Immature natural killer cell (primary cell): ENCODE data around the gene GATC. TPM values are rescaled to one million over a fixed set of nuclear protein-coding genes. Genes with fewer than 3 reads are reported as not detected.
"Not testable (repeated sequence)": the region's sequence is repeated elsewhere in the genome, so short reads cannot be mapped to it uniquely, and the experiment has no call there.

ENCODE experiments used
- DNase-seq, 3 donors: peaks; one replicate each; pipeline ENCODE4 v3.0.0; 2022; ENCODE audit warnings: mixed read lengths in 1 of 3
- H3K27ac Mint-ChIP-seq, 6 donors: one replicate each; pipeline ENCODE4 v1.8.0; 2020; ENCODE audit warnings: mixed read lengths in 6 of 6, mild to moderate bottlenecking in 5 of 6, inconsistent platforms in 4 of 6, moderate library complexity in 3 of 6
- H3K27me3 Mint-ChIP-seq, 3 donors: one replicate each; pipeline ENCODE4 v1.8.0; 2020 to 2021; ENCODE audit warnings: low read depth in 3 of 3, mild to moderate bottlenecking in 3 of 3, mixed read lengths in 3 of 3, moderate library complexity in 3 of 3, inconsistent platforms in 1 of 3
- H3K36me3 Mint-ChIP-seq, 3 donors: one replicate each; pipeline ENCODE4 v1.8.0; 2020; ENCODE audit warnings: mixed read lengths in 3 of 3, inconsistent platforms in 2 of 3, mild to moderate bottlenecking in 2 of 3
- H3K4me1 Mint-ChIP-seq, 2 donors: one replicate each; pipeline ENCODE4 v1.8.0; 2020; ENCODE audit warnings: inconsistent platforms in 2 of 2, mild to moderate bottlenecking in 2 of 2, mixed read lengths in 2 of 2, moderate library complexity in 1 of 2
- H3K4me3 Mint-ChIP-seq, 5 donors: one replicate each; pipeline ENCODE4 v1.8.0; 2020; ENCODE audit warnings: mild to moderate bottlenecking in 5 of 5, mixed read lengths in 5 of 5, inconsistent platforms in 3 of 5, moderate library complexity in 3 of 5
- H3K9me3 Mint-ChIP-seq, 6 donors: one replicate each; pipeline ENCODE4 v1.8.0; 2020; ENCODE audit warnings: mild to moderate bottlenecking in 6 of 6, mixed read lengths in 6 of 6, inconsistent platforms in 4 of 6, moderate library complexity in 3 of 6
- polyA plus RNA-seq, 3 donors: library from polyadenylated mRNA; unstranded; fragments of 300-500 nt; fragmentation: Illumina TruSeq; gene quantifications; one replicate each; pipeline ENCODE4 v1.2.3, GENCODE V29; 2021

GATC gene
- polyA plus RNA-seq, 3 donors from 2014 or later, result 8.3 to 26.7 (median 23.3) TPM

DNA sequence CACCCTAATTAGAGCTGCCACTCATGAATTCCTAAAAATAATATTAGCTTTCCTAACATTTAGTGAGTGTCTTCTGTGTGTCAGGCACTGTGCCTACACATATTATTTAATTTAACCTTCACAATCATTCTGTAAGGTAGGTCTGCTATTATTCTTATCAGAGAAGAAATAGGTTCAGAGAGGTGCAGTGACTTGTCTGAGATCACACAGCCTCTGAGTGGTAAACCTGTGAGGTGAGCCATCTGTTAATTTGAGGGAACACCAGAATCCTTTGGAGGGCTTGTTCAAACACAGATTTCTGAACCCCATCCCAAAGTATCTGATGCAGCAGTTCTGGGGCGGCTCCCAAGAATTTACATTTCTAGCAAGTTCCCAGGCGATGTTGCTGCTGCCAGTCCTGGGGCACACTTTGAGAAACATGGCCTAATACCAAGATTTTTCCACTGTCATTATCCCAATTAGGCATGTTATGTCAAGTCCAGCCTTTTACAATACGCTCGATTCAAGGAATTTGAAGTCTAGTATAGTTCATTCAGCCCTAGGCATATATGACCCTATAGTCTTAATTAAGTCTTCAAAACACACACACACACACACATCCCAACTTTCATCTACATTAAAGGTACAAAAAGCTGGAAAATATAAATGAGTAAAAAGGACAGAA is 28.2 kb upstream of the GATC start:
- Mint-ChIP-seq H3K4me3 (no peak overlapping the region), H3K27ac (no peak overlapping the region), H3K9me3 (no peaks in the 10 kb centered on the region), H3K27me3 (peaks cover 0 to 1% (median 0%) of the 10 kb centered on the region in 3 donors), H3K36me3 (no peaks in the 10 kb centered on the region), H3K4me1 (no peaks in the 10 kb centered on the region)
- no peak for DNase-seq

- Mint-ChIP-seq H3K27me3 (no peaks in the 10 kb centered on the region), H3K4me3 (no peak overlapping the region), H3K27ac (no peak overlapping the region), H3K9me3 (no peaks in the 10 kb centered on the region), H3K4me1 (no peaks in the 10 kb centered on the region), H3K36me3 (no peaks in the 10 kb centered on the region)
- no peak for DNase-seq
Measured at GRCh38 chr12:120421701-120422100, 24.5 kb upstream of the GATC start.

DNA sequence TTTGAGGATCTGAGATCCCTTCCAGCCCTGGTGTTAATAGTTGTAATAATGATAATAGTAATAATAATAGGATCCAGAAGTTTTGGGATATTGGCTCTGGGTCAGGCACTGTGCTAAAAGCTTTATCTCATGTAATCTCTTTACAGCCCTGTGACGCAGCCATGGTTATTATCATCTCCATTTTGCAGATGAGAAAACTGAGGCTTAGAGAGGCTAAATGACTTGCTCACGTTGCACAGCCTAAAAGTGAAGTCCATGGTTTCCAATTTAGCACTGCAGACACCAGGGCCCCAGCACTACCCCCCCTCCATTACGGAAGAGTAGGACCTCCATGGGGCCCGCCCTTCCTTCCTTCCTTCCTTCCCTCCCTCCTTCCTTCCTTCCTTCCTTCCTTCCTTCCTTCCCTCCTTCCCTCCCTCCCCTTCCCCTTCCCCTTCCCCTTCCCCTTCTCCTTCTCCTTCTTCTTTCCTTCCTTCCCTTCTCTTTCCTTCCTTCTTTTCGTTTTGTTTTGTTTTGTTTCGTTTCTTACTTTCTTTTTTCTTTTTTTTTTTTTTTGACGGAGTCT is 23.3 kb upstream of the GATC start:
- no peak overlapping the region for H3K27ac Mint-ChIP-seq
- H3K4me3 Mint-ChIP-seq, result peak overlapping the region in 1 of 5 donors; percentile 12
- no peaks in the 10 kb centered on the region for H3K36me3 Mint-ChIP-seq
- DNase-seq, result no peak
- H3K9me3 Mint-ChIP-seq, result no peaks in the 10 kb centered on the region
- no peaks in the 10 kb centered on the region for H3K4me1 Mint-ChIP-seq
- H3K27me3 Mint-ChIP-seq, result peaks cover 0 to 4% (median 2%) of the 10 kb centered on the region in 3 donors

DNA sequence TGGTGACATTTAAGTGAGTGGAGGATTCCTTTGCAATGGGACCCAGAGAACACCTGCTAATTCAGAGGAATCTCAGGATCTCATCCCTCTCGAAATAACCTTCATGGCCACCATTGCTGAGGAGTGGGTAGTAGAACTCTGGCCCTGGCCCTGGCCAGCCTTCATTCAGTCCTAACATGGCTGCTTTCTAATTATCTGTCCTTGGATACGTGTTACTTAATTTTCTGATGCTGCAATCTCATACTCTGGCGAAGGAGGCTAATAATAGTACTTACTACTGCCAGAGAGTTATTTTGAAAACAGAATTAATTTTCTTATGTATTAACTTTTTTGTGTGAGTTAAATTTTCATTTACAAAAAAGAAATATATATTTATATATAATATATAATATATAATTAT is 20.4 kb upstream of the GATC start:
- DNase-seq, result no peak
- H3K4me1 Mint-ChIP-seq, result peaks cover 0 to 2% of the 10 kb centered on the region in 2 donors
- no peaks in the 10 kb centered on the region for H3K9me3 Mint-ChIP-seq
- H3K4me3 Mint-ChIP-seq, result no peak overlapping the region
- H3K27me3 Mint-ChIP-seq, result peaks cover 2 to 5% (median 5%) of the 10 kb centered on the region in 3 donors
- no peak overlapping the region for H3K27ac Mint-ChIP-seq
- no peaks in the 10 kb centered on the region for H3K36me3 Mint-ChIP-seq

- no peak overlapping the region for H3K4me3 Mint-ChIP-seq
- peaks cover 5 to 6% (median 5%) of the 10 kb centered on the region in 3 donors for H3K27me3 Mint-ChIP-seq
- H3K4me1 Mint-ChIP-seq, result peaks cover 0 to 2% of the 10 kb centered on the region in 2 donors
- H3K36me3 Mint-ChIP-seq, result no peaks in the 10 kb centered on the region
- DNase-seq, result no peak
- H3K9me3 Mint-ChIP-seq, result no peaks in the 10 kb centered on the region
- no peak overlapping the region for H3K27ac Mint-ChIP-seq
Measured at GRCh38 chr12:120428597-120429229, 17.5 kb upstream of the GATC start.

DNA sequence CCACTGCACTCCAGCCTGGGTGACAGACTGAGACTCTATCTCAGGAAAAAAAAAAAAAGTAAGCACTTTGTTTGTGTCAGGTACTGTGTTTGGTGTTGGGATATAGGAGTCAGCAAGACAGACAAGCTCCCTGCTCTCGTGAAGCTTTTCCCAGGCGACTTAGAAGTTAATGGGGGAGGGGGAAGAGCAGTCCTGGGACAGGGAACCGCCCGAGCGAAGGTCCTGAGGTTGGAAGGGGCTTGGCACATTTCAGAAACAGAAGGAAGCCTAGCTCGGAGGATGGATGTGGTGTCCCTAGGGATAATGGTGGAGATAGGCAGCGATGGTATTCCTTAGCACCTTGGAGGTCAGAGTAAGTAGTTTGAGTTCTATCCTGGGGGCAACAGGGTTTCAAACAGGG is 16.9 kb upstream of the GATC start:
- no peaks in the 10 kb centered on the region for H3K36me3 Mint-ChIP-seq
- H3K27me3 Mint-ChIP-seq, result peaks cover 5 to 9% (median 6%) of the 10 kb centered on the region in 3 donors
- H3K27ac Mint-ChIP-seq, result no peak overlapping the region
- H3K4me3 Mint-ChIP-seq, result no peak overlapping the region
- H3K9me3 Mint-ChIP-seq, result no peaks in the 10 kb centered on the region
- peaks cover 0 to 2% of the 10 kb centered on the region in 2 donors for H3K4me1 Mint-ChIP-seq
- no peak for DNase-seq

DNA sequence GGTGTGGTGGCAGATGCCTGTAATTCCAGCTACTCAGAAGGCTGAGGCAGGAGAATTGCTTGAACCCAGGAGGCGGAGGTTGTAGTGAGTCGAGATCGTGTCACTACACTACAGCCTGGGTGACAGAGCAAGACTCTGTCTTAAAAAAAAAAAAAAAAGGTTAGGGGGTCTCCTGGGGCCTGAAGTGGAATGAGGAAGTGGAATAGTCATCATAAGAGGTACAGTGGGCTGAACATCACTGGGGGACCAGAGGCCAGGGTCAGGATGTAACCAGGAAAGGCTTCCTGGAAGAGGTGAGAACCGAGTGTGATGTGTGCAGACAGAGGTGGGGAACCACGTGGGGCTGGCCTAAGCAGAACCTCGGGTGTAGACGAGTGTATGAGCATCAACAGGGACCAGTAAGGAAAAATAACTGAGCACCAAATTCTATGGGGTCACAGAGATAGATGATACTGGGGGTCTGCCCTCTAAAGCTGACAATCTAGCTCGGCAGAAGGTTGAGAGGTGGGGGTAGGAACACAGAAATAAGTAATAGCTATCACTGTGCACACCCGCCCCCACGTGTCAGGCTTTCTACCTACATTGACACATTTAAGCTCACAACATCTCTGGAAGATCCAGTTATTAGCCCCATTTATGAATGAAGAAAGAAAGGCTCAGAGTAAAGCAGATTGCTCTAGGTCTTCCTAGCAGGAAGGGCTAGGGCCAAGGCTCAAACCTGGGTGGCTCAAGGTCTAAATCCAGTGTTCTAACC is 13.3 kb upstream of the GATC start:
- peaks cover 7 to 12% (median 9%) of the 10 kb centered on the region in 3 donors for H3K27me3 Mint-ChIP-seq
- no peak overlapping the region for H3K27ac Mint-ChIP-seq
- H3K36me3 Mint-ChIP-seq, result no peaks in the 10 kb centered on the region
- no peak for DNase-seq
- no peaks in the 10 kb centered on the region for H3K9me3 Mint-ChIP-seq
- H3K4me1 Mint-ChIP-seq, result peaks cover 8 to 9% of the 10 kb centered on the region in 2 donors
- no peak overlapping the region for H3K4me3 Mint-ChIP-seq

- Mint-ChIP-seq H3K27me3 (peaks cover 6 to 10% (median 9%) of the 10 kb centered on the region in 3 donors), H3K36me3 (peaks cover 0 to 2% (median 0%) of the 10 kb centered on the region in 3 donors), H3K9me3 (no peaks in the 10 kb centered on the region), H3K4me3 (peak within 1 kb of the TSS; percentile 90 to 94 (median 93)), H3K4me1 (peaks cover 29 to 32% of the 10 kb centered on the region in 2 donors), H3K27ac (peak within 1 kb of the TSS; percentile 91 to 98 (median 94))
- peak; percentile 91 to 93 (median 93) for DNase-seq
Measured at GRCh38 chr12:120437735-120438494, 8.3 kb upstream of the GATC start, which contains the start of gene COX6A1. COX6A1 (plus strand) TSS chr12:120438113; CDS start chr12:120438127, 14 bp downstream.

DNA sequence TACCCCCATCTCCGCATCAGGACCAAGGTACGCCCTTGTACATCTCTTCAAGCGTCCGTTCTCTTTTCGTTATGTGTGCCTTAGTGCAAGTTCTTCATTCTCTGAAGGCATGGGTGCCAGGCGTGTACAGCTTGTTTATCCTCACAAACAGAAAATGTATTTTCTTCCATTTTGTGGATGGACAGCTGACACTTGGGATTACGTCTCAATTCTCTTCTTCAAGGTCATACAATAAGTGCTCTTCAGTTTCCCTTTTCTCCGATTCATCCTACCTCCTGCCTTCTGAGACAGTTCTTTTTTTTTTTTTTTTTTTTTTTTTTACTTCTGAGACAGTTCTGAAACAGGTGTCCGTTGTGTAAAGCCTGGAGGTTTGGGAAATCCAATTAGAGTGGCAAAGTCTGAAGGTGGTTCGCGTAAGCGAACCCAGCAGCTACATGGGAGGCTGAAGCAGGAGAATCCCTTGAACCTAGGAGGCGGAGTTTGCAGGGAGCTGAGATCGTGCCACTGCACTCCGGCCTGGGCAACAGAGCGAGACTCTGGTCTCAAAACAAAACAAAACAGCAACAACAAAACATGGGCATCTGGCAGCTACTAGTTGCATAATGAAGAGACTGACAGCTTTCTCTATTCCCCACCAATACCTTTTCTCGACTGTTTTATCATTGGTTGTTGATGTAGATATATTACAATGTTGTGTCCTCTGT is 7.6 kb upstream of the GATC start:
- H3K9me3 Mint-ChIP-seq, result no peaks in the 10 kb centered on the region
- H3K27ac Mint-ChIP-seq, result peak overlapping the region; percentile 91 to 98 (median 94)

GRCh38 chr12:120439646-120440247 is 6.5 kb upstream of the GATC start:
- Mint-ChIP-seq H3K4me1 (peaks cover 30 to 43% of the 10 kb centered on the region in 2 donors), H3K27ac (peak overlapping the region in 5 of 6 donors; percentile 49 to 77 (median 73)), H3K27me3 (peaks cover 3 to 10% (median 5%) of the 10 kb centered on the region in 3 donors), H3K36me3 (peaks cover 0 to 6% (median 0%) of the 10 kb centered on the region in 3 donors), H3K4me3 (peak overlapping the region; percentile 44 to 64 (median 52)), H3K9me3 (no peaks in the 10 kb centered on the region)
- peak; percentile 68 to 72 (median 70) for DNase-seq

More for the DNA sequence above, 7.6 kb upstream of the GATC start:
- no peak for DNase-seq
- Mint-ChIP-seq H3K36me3 (peaks cover 0 to 3% (median 0%) of the 10 kb centered on the region in 3 donors), H3K4me1 (peaks cover 29 to 33% of the 10 kb centered on the region in 2 donors), H3K4me3 (peak overlapping the region; percentile 90 to 94 (median 93)), H3K27me3 (peaks cover 3 to 10% (median 9%) of the 10 kb centered on the region in 3 donors)

GRCh38 chr12:120444676-120445075 is 1.6 kb upstream of the GATC start:
- Mint-ChIP-seq H3K4me3 (peak overlapping the region; percentile 96 to 99 (median 98)), H3K4me1 (peaks cover 38 to 50% of the 10 kb centered on the region in 2 donors), H3K36me3 (peaks cover 0 to 11% (median 4%) of the 10 kb centered on the region in 3 donors), H3K27me3 (peaks cover 6 to 13% (median 6%) of the 10 kb centered on the region in 3 donors), H3K27ac (peak overlapping the region in 5 of 6 donors; percentile 94 to 99 (median 98)), H3K9me3 (no peaks in the 10 kb centered on the region)
- DNase-seq, result no peak

DNA sequence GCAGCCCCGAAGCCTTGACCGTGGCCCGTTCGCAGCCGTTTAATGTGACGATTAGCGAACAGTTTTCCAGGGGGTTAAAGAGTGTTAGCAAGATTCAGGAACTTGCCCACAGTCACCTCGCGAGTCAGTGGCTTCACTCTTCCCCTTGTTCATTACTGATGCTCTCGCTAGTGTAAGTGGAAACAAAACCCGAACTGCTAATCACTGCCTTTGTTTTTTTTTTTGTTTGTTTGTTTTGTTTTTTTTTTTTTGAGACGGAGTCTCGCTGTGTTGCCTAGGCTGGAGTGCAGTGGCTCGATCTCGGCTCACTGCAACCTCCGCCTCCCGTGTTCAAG is 567 bp downstream of the GATC start:
- Mint-ChIP-seq H3K27ac (peak overlapping the region; percentile 94 to 99 (median 98)), H3K27me3 (peaks cover 6 to 13% (median 6%) of the 10 kb centered on the region in 3 donors), H3K4me1 (peaks cover 29 to 42% of the 10 kb centered on the region in 2 donors), H3K4me3 (peak overlapping the region; percentile 96 to 99 (median 98))
- not testable (repeated sequence) for DNase-seq, H3K36me3 Mint-ChIP-seq, H3K9me3 Mint-ChIP-seq
